SK-N-DZ (cell line): Measurements from ENCODE around the gene WSB2.

Source experiments
- DNase-seq: peaks from one replicate; pipeline ENCODE4 v3.0.0-alpha.2; 2015; ENCODE audit warnings: low spot score

Gene WSB2

GRCh38 chr12:118061873-118062843, 1.2 kb upstream of the WSB2 start:
- peak; percentile 50 for DNase-seq

- no peak for DNase-seq
These were observed 523 bp downstream of the WSB2 start for GRCh38 chr12:118060301-118061010.

- DNase-seq = no peak
These were observed 1.4 kb downstream of the WSB2 start for GRCh38 chr12:118059341-118060191.

- DNase-seq = no peak
These were observed 2.1 kb downstream of the WSB2 start for GRCh38 chr12:118058881-118059280.

GRCh38 chr12:118058227-118058626, 2.8 kb downstream of the WSB2 start:
- no peak for DNase-seq

GRCh38 chr12:118055865-118056773, 4.9 kb downstream of the WSB2 start:
- DNase-seq = no peak

- peak; percentile 62 for DNase-seq
These were observed 5.8 kb downstream of the WSB2 start for GRCh38 chr12:118055144-118055557.

GRCh38 chr12:118053071-118053985, 7.7 kb downstream of the WSB2 start:
- no peak for DNase-seq

GRCh38 chr12:118052324-118053070, 8.5 kb downstream of the WSB2 start:
- no peak for DNase-seq

GRCh38 chr12:118050972-118051910, 9.7 kb downstream of the WSB2 start:
- no peak for DNase-seq

GRCh38 chr12:118046430-118046829, 14.5 kb downstream of the WSB2 start:
- DNase-seq = no peak

- DNase-seq = no peak
These were observed 16.4 kb downstream of the WSB2 start for GRCh38 chr12:118044577-118044976.

GRCh38 chr12:118044075-118044474, 16.9 kb downstream of the WSB2 start:
- DNase-seq = no peak

GRCh38 chr12:118042091-118042490, 18.9 kb downstream of the WSB2 start:
- no peak for DNase-seq

GRCh38 chr12:118038137-118038536, 22.8 kb downstream of the WSB2 start:
- DNase-seq = no peak

GRCh38 chr12:118036672-118037411, 24.1 kb downstream of the WSB2 start:
- no peak for DNase-seq
